Measurements from ENCODE around the gene GMCL1.
A peak's percentile ranks its signal among the peaks of the same experiment; 100 is the strongest.
"Not testable (repeated sequence)": the region's sequence is repeated elsewhere in the genome, so short reads cannot be mapped to it uniquely, and the experiment has no call there.

GMCL1 gene

GRCh38 chr2:69829256-69830044, at the start of gene GMCL1:
GMCL1 (plus strand) TSS chr2:69829660; CDS start chr2:69829893, 233 bp downstream.
- DNase-seq = peak; percentile 99

GRCh38 chr2:69780921-69781320, 48.5 kb upstream of the GMCL1 start:
- no peak for DNase-seq

GRCh38 chr2:69781321-69782248, 47.9 kb upstream of the GMCL1 start:
- DNase-seq = no peak

GRCh38 chr2:69784228-69784627, 45.2 kb upstream of the GMCL1 start:
- DNase-seq = no peak

GRCh38 chr2:69785358-69785757, 44.1 kb upstream of the GMCL1 start:
- no peak for DNase-seq

GRCh38 chr2:69786052-69786560, 43.4 kb upstream of the GMCL1 start:
- no peak for DNase-seq

GRCh38 chr2:69789175-69789721, 40.2 kb upstream of the GMCL1 start:
- no peak for DNase-seq

GRCh38 chr2:69789772-69790600, 39.5 kb upstream of the GMCL1 start:
- DNase-seq = no peak

- DNase-seq = no peak
These were observed 38.9 kb upstream of the GMCL1 start for GRCh38 chr2:69790601-69790959.

GRCh38 chr2:69791045-69791444, 38.4 kb upstream of the GMCL1 start:
- DNase-seq = no peak

GRCh38 chr2:69796174-69796573, 33.3 kb upstream of the GMCL1 start:
- no peak for DNase-seq

- DNase-seq = no peak
These were observed 32.2 kb upstream of the GMCL1 start for GRCh38 chr2:69797235-69797634.

- no peak for DNase-seq
These were observed 31.6 kb upstream of the GMCL1 start for GRCh38 chr2:69797836-69798289.

- DNase-seq = no peak
These were observed 31.1 kb upstream of the GMCL1 start for GRCh38 chr2:69798290-69798908.

GRCh38 chr2:69798909-69799526, 30.4 kb upstream of the GMCL1 start:
- DNase-seq = no peak

- DNase-seq = no peak
These were observed 27.6 kb upstream of the GMCL1 start for GRCh38 chr2:69801745-69802290.

GRCh38 chr2:69802781-69803367, 26.6 kb upstream of the GMCL1 start:
- not testable (repeated sequence) for DNase-seq

- DNase-seq = no peak
These were observed 25.0 kb upstream of the GMCL1 start for GRCh38 chr2:69804416-69804815.

- no peak for DNase-seq
These were observed 23.6 kb upstream of the GMCL1 start for GRCh38 chr2:69805887-69806286.

GRCh38 chr2:69807821-69808540, 21.5 kb upstream of the GMCL1 start:
- DNase-seq = no peak

All from activated CD4-positive, alpha-beta T cell treated with anti-CD3 and anti-CD28 coated beads, Interleukin-2, Interleukin-6, amounts not matched to agents 100 ng/mL and 50 ng/mL, durations not matched to agents 16 hours and 8 hours (primary cell).